NCI-H2227 (cell line): ENCODE data around the gene TMEM250.

Experiments
- DNase-seq: peaks from one replicate; lab custom pipeline; 2025; ENCODE audit not compliant: unreplicated experiment; lab: John Stamatoyannopoulos, UW

TMEM250 gene

GRCh38 chr9:136147890-136148714 is 29.4 kb upstream of the TMEM250 start:
- no peak for DNase-seq

- no peak for DNase-seq
Observed at GRCh38 chr9:136147038-136147889, 28.6 kb upstream of the TMEM250 start.

- no peak for DNase-seq
Observed at GRCh38 chr9:136146126-136147037, 27.7 kb upstream of the TMEM250 start.

GRCh38 chr9:136145580-136145979 is 26.9 kb upstream of the TMEM250 start:
- DNase-seq = no peak

- DNase-seq = no peak
Observed at GRCh38 chr9:136144450-136144849, 25.8 kb upstream of the TMEM250 start.

GRCh38 chr9:136143215-136144001 is 24.7 kb upstream of the TMEM250 start:
- DNase-seq = no peak

GRCh38 chr9:136142859-136143214 is 24.2 kb upstream of the TMEM250 start:
- no peak for DNase-seq

GRCh38 chr9:136142414-136142796 is 23.7 kb upstream of the TMEM250 start:
- DNase-seq = no peak

GRCh38 chr9:136141682-136142413 is 23.2 kb upstream of the TMEM250 start:
- no peak for DNase-seq

- DNase-seq = no peak
Observed at GRCh38 chr9:136140966-136141365, 22.3 kb upstream of the TMEM250 start.

- no peak for DNase-seq
Observed at GRCh38 chr9:136140046-136140445, 21.4 kb upstream of the TMEM250 start.

- peak; percentile 55 for DNase-seq
Observed at GRCh38 chr9:136138566-136138965, 19.9 kb upstream of the TMEM250 start.

GRCh38 chr9:136137321-136138265 is 18.9 kb upstream of the TMEM250 start:
- DNase-seq = no peak

- DNase-seq = no peak
Observed at GRCh38 chr9:136136127-136136925, 17.7 kb upstream of the TMEM250 start.

GRCh38 chr9:136135326-136136126 is 16.9 kb upstream of the TMEM250 start:
- DNase-seq = no peak

GRCh38 chr9:136133959-136134484 is 15.3 kb upstream of the TMEM250 start:
- DNase-seq = no peak
